Activated T-helper 1 cell treated with anti-CD3 and anti-CD28 coated beads, Interleukin-2, amount 50 U/mL, for 16 hours (primary cell): Measurements from ENCODE around the gene TMEM154.

Source experiments
- DNase-seq, 2 donors: peaks; one replicate each; pipeline ENCODE4 v3.0.0-alpha.2; 2020; ENCODE audit warnings: low read depth in 1 of 2, low spot score in 1 of 2

TMEM154 gene, protein sequence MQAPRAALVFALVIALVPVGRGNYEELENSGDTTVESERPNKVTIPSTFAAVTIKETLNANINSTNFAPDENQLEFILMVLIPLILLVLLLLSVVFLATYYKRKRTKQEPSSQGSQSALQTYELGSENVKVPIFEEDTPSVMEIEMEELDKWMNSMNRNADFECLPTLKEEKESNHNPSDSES

DNA sequence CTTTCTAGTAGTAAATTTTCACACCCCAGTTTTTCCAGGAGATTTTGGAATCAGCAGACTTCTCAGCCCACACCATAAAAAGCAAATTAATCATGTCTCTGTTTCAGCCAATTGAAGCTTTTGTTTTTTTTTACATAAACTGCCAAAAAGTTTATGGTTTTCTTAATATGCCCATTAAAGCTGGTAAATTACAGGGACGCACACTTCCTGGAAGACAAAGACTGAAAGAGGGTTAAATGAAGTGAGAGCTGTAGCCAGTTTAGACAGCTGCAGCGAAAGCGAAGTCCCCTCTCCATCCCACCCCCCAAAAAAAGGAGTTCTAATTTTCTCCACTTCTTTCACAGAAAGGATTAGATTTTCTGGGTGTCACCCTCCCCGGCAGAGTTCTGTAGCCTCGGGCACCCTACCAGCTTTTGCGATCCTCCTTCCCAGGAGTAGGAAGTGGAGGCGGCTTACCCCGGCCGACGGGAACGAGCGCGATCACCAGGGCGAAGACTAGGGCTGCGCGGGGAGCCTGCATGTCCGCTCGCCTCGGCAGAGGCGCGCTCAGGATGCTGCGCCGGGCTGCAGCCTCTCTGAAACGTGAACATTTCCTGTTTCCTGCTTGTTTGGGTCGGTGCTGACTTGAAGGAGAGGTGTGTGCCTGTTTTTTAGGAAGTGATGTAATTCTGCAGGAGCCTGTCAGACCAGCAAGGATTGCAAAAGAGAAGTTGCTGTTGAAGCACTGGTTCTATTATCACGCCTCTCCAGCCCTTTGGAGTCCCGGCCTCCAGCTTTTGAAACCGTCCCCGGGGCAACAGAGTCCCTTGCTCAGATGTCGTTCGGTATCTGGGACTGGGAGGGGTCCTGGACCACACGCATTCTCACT is at the start of gene TMEM154:
TMEM154 (minus strand) TSS at position 584 of the 868 bp plus-strand sequence; CDS start at position 520, 64 bp downstream.
- DNase-seq, result peak; percentile 46 to 49

DNA sequence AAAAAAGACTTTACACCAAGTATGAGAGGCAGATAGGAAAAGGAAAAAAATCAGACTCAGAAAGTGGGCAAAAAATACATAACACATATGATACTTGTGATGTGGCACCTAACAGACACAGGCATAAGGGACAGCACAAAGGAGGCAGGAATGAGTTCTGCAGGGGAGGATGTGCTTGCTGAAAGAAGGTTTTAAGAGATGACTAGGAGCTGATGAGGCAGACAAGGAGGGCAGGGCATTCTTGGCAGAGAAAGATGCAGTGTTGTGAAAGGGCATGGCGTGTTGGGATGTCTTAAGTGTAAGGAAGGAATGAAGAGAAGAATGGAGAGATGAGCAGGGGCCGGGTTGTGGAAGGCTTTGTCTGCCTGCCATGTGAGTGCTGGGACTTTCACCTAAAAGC is 49.7 kb upstream of the TMEM154 start:
- DNase-seq, result no peak

DNA sequence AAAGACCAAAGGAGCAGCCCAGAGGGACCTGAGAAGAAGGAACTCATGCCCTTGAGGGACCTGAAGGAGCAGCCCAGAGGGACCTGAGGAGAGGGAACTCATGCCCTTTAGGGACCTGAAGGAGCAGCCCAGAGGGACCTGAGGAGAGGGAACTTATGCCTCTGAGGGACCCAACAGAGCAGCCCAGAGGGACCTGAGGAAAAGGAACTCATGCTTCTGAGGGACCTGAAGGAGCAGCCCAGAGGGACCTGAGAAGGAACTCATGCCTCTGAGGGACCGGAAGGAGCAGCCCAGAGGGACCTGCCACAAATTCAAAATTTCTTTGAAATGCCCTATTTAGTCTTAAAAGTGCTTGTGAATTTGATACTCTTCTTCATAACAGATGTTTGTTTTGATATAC is 48.5 kb upstream of the TMEM154 start:
- DNase-seq, result no peak

DNA sequence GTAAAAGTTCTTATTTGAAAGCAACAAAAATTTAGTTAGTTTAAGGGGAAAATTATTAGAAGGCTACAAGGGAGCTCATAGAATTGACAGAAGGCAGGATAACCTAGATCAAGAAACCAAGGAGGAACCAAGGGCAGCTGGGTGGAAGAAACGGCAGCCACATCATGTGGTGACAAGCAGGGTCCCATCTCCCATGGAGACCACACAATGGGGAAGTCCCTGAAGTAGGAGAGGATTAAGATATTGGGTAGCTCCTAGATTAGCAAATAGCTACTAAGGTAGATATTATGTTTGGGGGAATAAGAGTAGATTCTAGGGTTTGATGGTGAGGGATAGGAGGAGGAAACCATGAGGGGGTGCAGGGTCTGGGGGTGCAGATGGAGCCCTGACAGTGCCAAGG is 48.0 kb upstream of the TMEM154 start:
- no peak for DNase-seq

DNA sequence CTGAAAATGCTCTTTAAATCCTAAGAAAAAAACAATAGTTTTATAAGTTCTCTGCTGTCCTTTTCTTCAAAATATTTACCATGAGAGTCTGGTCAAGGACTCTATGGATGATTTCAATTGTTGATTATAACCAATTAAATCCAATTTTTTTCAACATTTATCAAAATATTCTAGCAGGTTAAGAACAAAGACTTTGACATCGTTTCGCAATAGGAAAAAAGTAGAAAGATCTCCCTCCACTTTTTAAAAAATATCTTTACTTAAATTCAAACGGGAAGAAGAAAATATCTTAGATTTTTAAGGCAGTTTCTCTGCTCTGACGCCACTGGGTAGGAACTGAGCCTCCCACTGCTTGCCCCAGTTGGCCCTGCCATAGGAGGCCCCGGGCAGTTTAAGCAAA is 44.7 kb upstream of the TMEM154 start:
- DNase-seq, result no peak

DNA sequence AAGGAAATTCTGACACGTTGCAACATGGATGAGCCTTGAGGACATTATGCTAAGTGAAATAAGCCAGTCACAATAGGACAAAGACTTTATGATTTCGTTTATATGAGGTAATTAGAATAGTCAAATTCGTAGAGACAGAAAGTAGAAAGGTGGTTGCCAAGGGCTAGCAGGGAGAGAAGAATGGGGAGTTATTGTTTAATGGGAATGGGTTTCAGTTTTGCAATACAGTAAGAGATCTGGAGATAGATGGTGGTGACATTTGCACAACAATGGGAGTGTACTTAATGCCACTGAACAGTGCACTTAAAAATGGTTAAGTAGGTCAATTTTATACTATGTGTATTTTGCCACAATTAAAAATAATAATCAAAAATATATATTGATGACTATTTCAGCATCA is 43.4 kb upstream of the TMEM154 start:
- DNase-seq, result no peak

DNA sequence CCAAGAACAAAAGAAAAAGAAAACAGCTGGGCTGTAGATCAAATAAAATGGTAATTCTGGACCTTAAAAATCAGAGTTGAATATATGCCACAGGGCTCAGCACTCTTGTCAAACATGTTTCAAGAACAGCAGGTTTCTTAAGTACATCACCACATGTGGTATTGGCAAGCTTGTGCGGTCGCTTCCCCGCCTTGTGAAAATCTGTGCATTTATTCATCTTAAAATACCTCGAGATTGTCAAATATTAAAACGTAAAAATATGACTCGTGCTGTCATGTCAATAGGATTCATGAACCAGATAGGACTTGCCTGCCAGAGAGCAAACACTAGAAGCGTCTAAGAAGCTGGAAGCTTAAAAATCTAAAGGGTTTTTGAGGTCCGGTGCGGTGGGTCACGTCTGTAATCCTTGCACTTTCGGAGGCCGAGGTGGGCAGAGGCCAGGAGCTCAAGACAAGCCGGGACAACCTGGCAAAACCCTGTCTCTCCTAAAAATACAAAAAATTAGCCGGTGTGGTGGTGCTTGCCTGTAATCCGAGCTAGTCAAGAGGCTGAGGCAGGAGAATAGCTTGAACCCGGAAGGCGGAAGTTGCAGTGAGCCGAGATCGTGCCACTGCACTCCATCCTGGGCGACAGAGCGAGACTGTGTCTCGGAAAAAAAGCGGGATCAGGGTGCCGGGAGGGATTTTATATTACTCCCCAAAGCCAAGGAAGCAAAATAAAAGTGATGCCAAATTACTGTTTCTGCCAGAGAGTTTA is 40.2 kb upstream of the TMEM154 start:
- no peak for DNase-seq

DNA sequence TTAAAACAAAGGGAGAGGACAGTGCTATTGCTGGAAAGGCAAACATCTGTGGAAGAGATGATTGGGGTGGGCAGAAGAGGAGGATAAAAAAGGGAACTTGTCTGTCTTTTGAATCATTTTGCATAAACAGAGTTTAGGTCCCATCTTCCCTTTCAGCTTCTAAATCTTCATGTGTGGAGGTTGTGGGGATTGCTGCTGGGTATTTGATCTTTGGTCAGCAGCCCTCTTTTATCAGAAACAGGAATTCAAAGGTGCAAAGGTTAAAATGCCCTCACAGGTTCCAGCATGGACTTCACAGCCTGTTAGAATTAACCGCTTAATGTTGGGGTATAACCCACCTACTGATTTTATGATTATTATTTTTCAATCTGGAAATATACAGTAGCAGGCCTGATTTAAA is 39.5 kb upstream of the TMEM154 start:
- DNase-seq, result no peak

DNA sequence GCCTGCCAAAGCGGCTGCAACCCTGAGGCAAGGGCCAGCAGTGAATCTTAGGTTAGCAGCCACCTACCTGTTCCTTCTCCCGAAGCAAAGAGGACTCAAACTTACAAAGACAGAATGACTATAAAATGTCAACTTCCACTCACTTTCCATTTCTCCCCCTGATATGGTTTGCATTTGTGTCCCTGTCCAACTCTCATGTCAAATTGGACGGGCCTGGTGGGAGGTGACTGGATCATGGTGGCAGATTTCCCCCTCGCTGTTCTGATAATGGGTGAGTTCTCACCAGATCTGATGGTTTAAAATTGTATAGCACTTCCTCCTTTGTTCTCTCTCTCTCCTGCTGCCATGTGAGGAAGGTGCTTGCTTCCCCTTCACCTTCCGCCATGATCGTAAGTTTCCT is 35.3 kb upstream of the TMEM154 start:
- DNase-seq, result no peak

DNA sequence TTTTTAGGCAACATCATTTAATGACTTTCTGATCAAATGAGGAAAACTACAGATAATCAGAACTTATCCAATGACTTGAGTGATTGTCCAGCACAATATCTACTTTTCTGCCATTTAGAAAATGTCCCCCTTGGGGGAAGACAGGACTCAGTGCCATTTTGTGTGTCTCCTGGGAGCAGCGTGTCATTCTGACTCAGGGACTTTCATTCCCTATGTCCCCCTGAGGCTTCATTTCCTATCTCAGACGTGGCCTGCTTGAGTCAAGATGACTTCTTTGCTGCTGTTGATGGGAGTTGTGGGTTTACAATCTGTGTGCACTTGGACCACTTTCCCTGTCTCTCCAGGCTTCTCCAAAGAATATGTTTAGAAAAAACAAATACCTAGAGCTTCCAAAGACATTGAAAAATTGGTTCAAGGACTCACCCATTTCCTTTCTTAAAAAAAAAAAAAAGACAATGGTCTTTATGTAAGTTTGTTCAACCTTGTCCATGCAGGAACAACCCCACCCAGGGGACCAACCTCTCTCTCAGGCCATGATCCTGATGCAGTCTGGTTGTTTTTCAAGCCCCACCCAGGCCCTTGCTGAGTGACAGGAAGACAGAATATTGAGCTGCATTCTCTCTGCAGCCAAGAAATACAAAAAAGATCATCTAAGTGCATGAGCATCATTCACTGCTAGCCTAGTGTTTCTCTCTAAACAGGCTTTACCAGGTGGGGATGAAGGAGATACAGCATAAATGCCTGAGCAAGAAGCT is 34.3 kb upstream of the TMEM154 start:
- no peak for DNase-seq

DNA sequence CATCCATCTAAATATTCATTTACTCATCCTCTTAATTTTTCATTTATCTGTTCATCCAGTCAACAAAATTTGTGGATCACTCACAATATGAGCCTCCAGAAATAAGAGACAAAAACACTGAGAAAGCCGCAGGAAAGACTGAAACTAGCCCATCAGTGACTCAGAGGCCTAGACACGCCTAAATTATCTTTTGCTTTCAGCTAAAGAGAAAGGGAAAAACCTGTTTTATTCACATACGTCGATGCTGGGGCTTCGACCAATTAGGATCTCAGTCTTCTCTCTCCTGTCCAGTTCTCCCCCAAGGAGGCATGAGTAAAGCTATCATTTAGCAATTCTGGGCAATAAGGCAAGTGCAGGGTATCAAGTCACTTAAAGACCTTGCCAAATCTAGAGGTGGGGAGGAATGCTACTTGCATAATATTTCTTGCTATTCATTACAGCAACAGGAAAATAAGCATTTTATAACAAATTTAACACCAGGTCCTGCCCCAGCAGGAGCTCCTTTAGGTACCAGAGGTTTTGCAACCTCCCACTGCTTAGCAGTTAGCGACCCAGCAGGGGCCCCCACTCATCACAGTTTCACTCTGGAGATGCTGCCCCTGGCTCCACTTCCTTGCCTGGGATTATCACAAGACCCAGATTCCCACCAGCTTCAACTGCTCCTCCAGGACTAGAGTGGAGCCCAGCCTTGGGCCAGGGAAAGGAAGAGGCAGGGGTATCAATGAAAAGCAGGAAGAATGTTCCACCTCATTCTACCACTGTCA is 30.1 kb upstream of the TMEM154 start:
- DNase-seq, result no peak

DNA sequence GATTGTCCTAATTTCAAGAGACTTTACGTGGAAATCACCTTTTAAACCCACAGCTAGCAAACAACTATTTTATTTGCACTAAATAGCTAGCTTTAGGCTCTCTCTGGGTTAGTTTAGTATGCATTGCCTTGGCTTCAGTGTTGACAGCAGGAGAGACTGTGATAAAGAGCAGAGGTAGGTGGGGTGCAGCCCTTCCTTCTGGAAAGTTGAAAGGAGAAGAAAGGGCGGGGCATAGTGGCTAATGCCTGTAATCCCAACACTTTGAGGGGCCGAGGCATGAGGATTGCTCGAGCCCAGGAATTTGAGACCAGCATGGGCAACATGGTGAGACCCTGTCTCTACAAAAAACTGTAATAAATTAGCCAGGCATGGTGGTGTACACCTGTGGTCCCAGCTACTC is 29.0 kb upstream of the TMEM154 start:
- DNase-seq, result no peak

DNA sequence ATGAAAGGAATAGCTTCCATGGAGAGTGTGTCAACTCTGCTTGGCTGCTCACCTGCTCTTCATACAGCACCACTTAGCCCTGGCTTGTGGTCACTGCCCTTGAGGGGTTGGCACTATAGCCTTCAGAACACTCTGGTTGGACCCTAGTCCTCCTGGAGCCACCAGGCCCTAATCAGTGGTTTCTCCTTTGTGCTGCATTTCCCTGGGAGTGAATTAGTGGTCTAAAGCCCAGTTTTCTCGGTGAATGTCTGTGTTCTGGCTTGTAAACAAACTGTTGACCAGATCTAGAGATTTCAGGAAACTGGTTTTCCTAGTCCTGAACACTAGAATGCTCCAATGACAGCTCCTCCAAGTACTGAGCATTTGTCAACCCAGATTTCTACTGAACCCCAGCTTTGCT is 28.6 kb upstream of the TMEM154 start:
- DNase-seq, result no peak

DNA sequence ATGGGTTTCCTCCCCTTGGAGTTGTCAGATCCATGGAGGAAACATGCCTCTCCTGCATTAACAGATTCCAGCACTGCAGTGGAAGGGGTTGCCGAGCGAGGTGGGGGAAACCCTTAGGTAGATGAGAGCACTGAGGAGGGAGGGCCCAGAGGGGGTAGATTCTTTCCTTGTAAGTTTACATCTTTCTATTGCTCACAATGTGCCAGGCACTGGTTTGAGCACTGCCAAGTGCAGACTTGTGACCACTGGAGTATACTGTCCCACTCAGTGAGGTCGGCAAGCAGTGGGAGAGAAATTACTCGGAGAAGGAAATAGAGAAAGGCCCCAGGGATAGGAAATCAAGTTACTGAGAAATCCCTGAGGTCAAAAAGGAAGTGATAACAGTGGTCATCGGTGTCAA is 27.8 kb upstream of the TMEM154 start:
- no peak for DNase-seq

DNA sequence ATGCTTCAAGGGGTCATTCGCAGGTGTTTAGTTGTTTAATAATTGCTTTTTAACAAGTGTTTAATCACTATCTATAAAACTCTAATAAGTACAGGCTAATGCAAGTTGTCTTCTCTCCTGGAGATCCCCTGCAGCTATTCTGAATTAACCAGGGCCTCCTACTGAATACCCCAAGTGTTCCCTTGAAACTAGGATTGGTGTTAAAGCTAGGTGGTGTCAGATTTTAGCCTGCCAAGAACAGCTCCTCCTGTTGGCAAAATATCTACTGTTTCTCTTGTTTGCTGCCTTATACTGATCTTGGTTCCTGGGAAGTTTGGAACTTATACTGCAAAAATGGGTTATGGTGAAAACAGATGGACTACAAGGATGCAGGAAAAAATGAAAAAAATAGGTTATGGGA is 26.1 kb upstream of the TMEM154 start:
- DNase-seq, result no peak

DNA sequence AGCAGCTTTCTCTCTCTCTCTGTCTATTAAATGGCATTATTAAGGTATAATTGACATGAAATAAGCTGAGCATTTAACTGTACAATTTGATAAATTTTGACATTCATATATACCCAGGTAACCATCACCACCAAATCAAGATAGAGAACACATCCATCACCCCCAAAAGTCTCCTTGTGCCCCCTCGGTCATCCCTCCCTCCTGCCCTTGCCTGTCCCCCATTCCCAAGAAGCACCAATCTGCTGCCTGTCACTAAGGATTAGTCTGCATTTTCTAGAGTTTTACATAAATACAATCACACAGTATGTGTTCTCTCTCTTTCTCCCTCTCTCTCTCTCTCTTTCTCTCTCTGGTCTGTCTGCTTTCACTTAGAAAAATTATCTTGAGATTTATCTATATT is 25.0 kb upstream of the TMEM154 start:
- DNase-seq, result no peak

DNA sequence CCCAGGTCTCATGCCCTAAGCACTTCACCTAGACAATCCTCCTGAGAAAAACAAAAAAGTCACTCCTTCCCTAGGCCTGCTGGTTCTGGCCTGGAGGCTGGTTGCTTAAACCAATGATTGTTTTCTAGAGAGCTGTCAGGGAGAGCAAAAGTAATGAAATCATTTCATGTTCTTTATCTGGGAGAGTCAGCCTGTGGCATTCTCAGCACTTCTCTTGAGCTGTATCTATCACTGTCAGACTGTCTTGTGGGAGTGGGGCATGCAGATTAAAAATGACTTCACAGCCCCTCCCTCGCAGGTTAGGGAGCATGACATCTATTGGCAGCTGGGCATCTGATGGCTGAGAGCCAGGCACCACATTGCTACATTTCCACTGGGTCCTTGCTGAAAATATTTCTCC is 20.4 kb upstream of the TMEM154 start:
- DNase-seq, result no peak

DNA sequence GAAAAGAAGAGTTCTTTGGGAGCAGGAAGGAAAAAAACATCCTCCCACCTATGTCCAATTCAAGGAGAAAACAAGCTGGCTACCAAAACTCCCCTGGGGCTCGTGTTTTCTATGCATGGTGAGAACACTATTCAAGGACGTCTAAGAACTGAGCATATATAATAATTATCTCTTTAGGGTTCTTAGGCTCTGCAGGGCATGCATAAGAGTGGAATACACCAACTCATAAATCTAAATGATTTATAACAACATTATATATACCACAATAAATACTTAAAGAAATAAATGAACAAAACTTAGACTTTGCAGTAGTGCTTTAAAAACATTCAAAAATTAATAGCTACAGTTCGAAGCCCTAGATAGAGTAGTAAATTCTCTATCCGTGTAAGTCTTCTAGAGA is 19.5 kb upstream of the TMEM154 start:
- DNase-seq, result no peak

DNA sequence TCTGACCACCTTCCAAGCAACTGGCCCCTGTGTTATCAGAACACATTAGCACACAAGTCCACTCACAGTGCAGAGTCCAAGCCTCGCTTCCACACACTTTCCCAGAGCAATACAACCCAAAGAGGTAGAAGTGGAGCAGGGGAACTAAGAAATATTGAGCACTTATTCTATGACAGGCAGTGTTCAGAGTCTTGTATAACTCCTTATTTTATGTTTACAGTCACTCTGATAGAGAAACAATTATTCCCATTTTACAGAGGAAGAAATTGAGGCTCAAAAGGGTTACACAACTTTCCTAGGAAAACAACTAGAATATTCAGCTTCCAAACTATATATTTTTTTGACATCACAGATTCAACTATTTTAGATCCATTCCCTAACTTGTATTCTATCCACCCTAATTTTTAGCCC is 18.3 kb upstream of the TMEM154 start:
- DNase-seq, result no peak

DNA sequence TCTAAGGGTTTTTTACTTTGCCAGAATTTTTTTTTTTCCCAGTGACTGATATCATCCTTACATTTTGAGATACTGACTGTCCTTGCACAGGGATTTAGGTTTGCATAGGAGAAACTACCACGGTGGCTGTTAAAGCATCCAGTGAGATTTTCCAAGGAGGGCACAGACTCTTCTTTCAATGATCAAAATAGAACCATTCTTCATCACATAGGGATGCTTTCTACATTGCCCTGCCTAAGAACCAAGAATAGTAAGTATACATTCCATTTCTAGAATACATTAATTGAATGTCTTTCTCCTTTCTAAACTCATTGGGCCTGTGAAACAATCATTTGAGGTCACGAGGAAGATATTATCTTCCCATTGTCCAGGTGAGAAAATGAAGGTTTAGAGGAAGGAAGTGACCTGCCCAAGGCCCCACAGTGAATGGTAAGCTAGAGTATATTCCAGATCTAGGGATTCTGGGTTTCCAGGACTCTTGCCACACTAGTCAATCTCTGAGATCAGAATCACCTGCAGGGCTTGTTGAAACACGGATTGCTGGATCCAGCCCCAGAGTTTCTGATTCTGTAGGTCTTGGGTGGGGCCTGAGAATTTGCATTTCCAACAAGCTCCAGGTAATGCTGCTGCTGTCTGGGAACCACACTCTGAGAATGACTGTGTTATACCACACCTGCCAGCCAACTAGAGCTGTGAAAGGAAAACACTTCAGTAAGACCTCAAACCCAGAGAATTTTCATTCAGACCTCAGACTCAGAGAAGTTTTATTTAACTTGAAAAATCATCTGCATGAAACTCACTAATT is 17.7 kb upstream of the TMEM154 start:
- no peak for DNase-seq
